Stomach (tissue), 9 donors: Measurements from ENCODE around the gene SLC25A41. TPM values are rescaled to one million over a fixed set of nuclear protein-coding genes. Genes with fewer than 3 reads are reported as not detected.

Source experiments
- DNase-seq, 2 donors: peaks; one replicate each; pipeline versions ENCODE4 v3.0.0 to v3.0.0-alpha.2; 2013 to 2019
- H3K27ac ChIP-seq, 5 donors: fragments of 200-600 bp in 4 of 5; sonication (generic) in 4 of 5; one replicate each; pipeline ENCODE4 v1.5.1; 2013 to 2019; ENCODE audit warnings: mild to moderate bottlenecking in 1 of 5, moderate library complexity in 1 of 5
- H3K27me3 ChIP-seq, 3 donors: fragments of 200-600 bp; sonication (generic); one replicate each; pipeline ENCODE4 v1.5.1; 2017 to 2019; ENCODE audit warnings: mixed run types in 1 of 3
- H3K36me3 ChIP-seq, 4 donors: fragments of 200-600 bp; sonication (generic); 1 replicate in 3 of 4; 2 replicates in 1 of 4; pipeline ENCODE4 v1.5.1; 2016 to 2019
- H3K4me1 ChIP-seq, 4 donors: fragments of 200-600 bp; sonication (generic); one replicate each; pipeline ENCODE4 v1.5.1; 2016 to 2019
- H3K4me3 ChIP-seq, 4 donors: fragments of 200-600 bp; sonication (generic) in 3 of 4; one replicate each; pipeline ENCODE4 v1.5.1; 2016 to 2019; ENCODE audit warnings: mild to moderate bottlenecking in 1 of 4
- H3K9me3 ChIP-seq, 4 donors: fragments of 200-600 bp; sonication (generic); one replicate each; pipeline ENCODE4 v1.5.1; 2016 to 2019
- CTCF ChIP-seq, 7 experiments: fragments of 450-650 bp in 4 of 7; fragments of 200-600 bp in 3 of 7; sonication (generic) in 3 of 7; IDR thresholded peaks; one replicate each; pipeline ENCODE4 v1.5.1; 2016 to 2019; ENCODE audit warnings: antibody characterized with exemption in 7 of 7, control low read depth in 2 of 7, mild to moderate bottlenecking in 1 of 7
- EP300 ChIP-seq: sonication (generic); formaldehyde crosslinking; IDR thresholded peaks from one replicate; pipeline ENCODE4 v1.6.1; 2017; ENCODE audit warnings: antibody characterized with exemption
- POLR2A ChIP-seq, 4 donors: fragments of 450-650 bp; IDR thresholded peaks; one replicate each; pipeline ENCODE4 v1.6.1; 2016; ENCODE audit warnings: antibody characterized with exemption in 4 of 4, control low read depth in 2 of 4, mild to moderate bottlenecking in 1 of 4, moderate library complexity in 1 of 4
- POLR2AphosphoS5 ChIP-seq, 3 donors: sonication (generic); formaldehyde crosslinking; IDR thresholded peaks; one replicate each; pipeline ENCODE4 v1.6.1; 2016; ENCODE audit warnings: antibody characterized with exemption in 3 of 3
- WGBS, 5 donors: extraction: QIAGEN DNeasy Blood & Tissue Kit in 3 of 5; methylation state at CpG; one replicate each; pipeline versions ENCODE4 v1.1.5 to v1.1.7; 2013 to 2018; 5-methylcytosine and 5-hydroxymethylcytosine counted together
- intact Hi-C: fragments of 100-400 bp; cut with DNase I; formaldehyde crosslinking; loops from one replicate; pipeline ENCODE4 v1.15.1; 2023; ENCODE audit warnings: low total_unique reads
- polyA plus RNA-seq, 3 donors: library from polyadenylated mRNA; stranded (reverse); fragments of 200-250 nt; gene quantifications; one replicate each; pipeline ENCODE4 v1.2.3, GENCODE V29; 2013
- total RNA-seq, 5 donors: library from RNA; depleted of rRNA; stranded (reverse); fragments of >200 nt; gene quantifications; one replicate each; pipeline versions ENCODE4 v1.1.0 to v1.2.3, GENCODE V29; 2014 to 2016
- donor health status: healthy with polysubstance abuse.
- donor health status: Bipolar disorder and iron deficiency.
- donor health status: healthy.

SLC25A41 gene
- total and polyA plus RNA-seq, 8 donors, result 0.80 to 4.9 TPM; not detected in 6

GRCh38 chr19:6442087-6442688, 8.6 kb upstream of the SLC25A41 start:
- WGBS, 5 donors, result 80 to 94% (median 87%) methylated on average over 9 to 13 of the region's 13 CpGs
- no peak overlapping the region for H3K4me3 ChIP-seq

GRCh38 chr19:6440905-6441304, 7.3 kb upstream of the SLC25A41 start:
- intact Hi-C loops, result no loop called here
- no peak overlapping the region for H3K27ac ChIP-seq
- H3K27me3 ChIP-seq, result no peaks in the 10 kb centered on the region
- no peaks in the 10 kb centered on the region for H3K4me1 ChIP-seq
- TF ChIP-seq POLR2A (IDR thresholded peaks at IDR 0.05) (no peak), POLR2AphosphoS5 (IDR thresholded peaks at IDR 0.05) (no peak), EP300 (no peak), CTCF (IDR thresholded peaks at IDR 0.05) (no peak)
- DNase-seq, result no peak
- H3K9me3 ChIP-seq, result no peaks in the 10 kb centered on the region
- WGBS, 5 donors, result 78 to 89% (median 86%) methylated on average over 3 of the region's 3 CpGs
- H3K4me3 ChIP-seq, result no peak overlapping the region
- H3K36me3 ChIP-seq, result peaks cover 1 to 45% (median 19%) of the 10 kb centered on the region in 4 donors

More at GRCh38 chr19:6442087-6442688, 8.6 kb upstream of the SLC25A41 start:
- intact Hi-C loops, result no loop called here
- Histone ChIP-seq H3K27me3 (no peaks in the 10 kb centered on the region), H3K27ac (no peak overlapping the region), H3K9me3 (peaks cover 0 to 7% (median 0%) of the 10 kb centered on the region in 4 donors), H3K36me3 (peaks cover 2 to 58% (median 28%) of the 10 kb centered on the region in 4 donors), H3K4me1 (no peaks in the 10 kb centered on the region)
- TF ChIP-seq EP300, result no peak
- TF ChIP-seq POLR2A (IDR thresholded peaks at IDR 0.05), result no peak
- no peak for TF ChIP-seq POLR2AphosphoS5 (IDR thresholded peaks at IDR 0.05)
- no peak for TF ChIP-seq CTCF (IDR thresholded peaks at IDR 0.05)
- DNase-seq, result no peak

- Histone ChIP-seq H3K27ac (no peak overlapping the region), H3K9me3 (no peaks in the 10 kb centered on the region), H3K4me3 (no peak overlapping the region), H3K4me1 (no peaks in the 10 kb centered on the region), H3K27me3 (no peaks in the 10 kb centered on the region), H3K36me3 (peaks cover 0 to 34% (median 9%) of the 10 kb centered on the region in 4 donors)
- TF ChIP-seq POLR2AphosphoS5 (IDR thresholded peaks at IDR 0.05), result no peak
- TF ChIP-seq CTCF (IDR thresholded peaks at IDR 0.05), result no peak
- no peak for TF ChIP-seq EP300
- no peak for TF ChIP-seq POLR2A (IDR thresholded peaks at IDR 0.05)
- DNase-seq, result no peak
- intact Hi-C loops, result no loop called here
- WGBS, 5 donors, result 87 to 98% (median 92%) methylated on average over 3 to 4 of the region's 4 CpGs
Observed at GRCh38 chr19:6439743-6440142, 6.2 kb upstream of the SLC25A41 start.

GRCh38 chr19:6433165-6433564, 398 bp downstream of the SLC25A41 start:
- no peaks in the 10 kb centered on the region for H3K36me3 ChIP-seq
- no peak overlapping the region for H3K27ac ChIP-seq
- no peaks in the 10 kb centered on the region for H3K9me3 ChIP-seq
- no peak overlapping the region for H3K4me3 ChIP-seq
- H3K27me3 ChIP-seq, result no peaks in the 10 kb centered on the region
- H3K4me1 ChIP-seq, result no peaks in the 10 kb centered on the region
- no peak for TF ChIP-seq CTCF (IDR thresholded peaks at IDR 0.05)
- TF ChIP-seq POLR2AphosphoS5 (IDR thresholded peaks at IDR 0.05), result no peak
- TF ChIP-seq EP300, result no peak
- no peak for TF ChIP-seq POLR2A (IDR thresholded peaks at IDR 0.05)
- intact Hi-C loops, result no loop called here
- 80 to 89% (median 85%) methylated on average over 8 to 11 of the region's 11 CpGs for WGBS, 5 donors
- no peak for DNase-seq
